Upper lobe of right lung (tissue), 1 donor: ENCODE results near the gene BPIFB1. TPM values are rescaled to one million over a fixed set of nuclear protein-coding genes. Genes with fewer than 3 reads are reported as not detected.

ENCODE experiments used
- ATAC-seq: fragments of 200-7000 bp; cut with Tn5 transposase; one replicate; pipeline ENCODE4 v1.9.1; 2020; ENCODE audit warnings: mild to moderate bottlenecking, moderate library complexity
- DNase-seq: peaks from one replicate; pipeline ENCODE4 v3.0.0-alpha.2; 2020
- H3K27ac ChIP-seq: fragments of 200-600 bp; one replicate; pipeline ENCODE4 v1.8.0; 2022
- H3K27me3 ChIP-seq: fragments of 200-600 bp; one replicate; pipeline ENCODE4 v1.8.0; 2022; ENCODE audit warnings: mild to moderate bottlenecking
- H3K36me3 ChIP-seq: fragments of 200-600 bp; one replicate; pipeline ENCODE4 v1.8.0; 2022
- H3K4me1 ChIP-seq: fragments of 200-600 bp; one replicate; pipeline ENCODE4 v1.8.0; 2022
- H3K4me3 ChIP-seq: fragments of 200-600 bp; one replicate; pipeline ENCODE4 v1.8.0; 2022; ENCODE audit warnings: mild to moderate bottlenecking
- H3K9me3 ChIP-seq: fragments of 200-600 bp; one replicate; pipeline ENCODE4 v1.8.0; 2022
- intact Hi-C: fragments of 100-400 bp; cut with DNase I; formaldehyde crosslinking; loops from one replicate; pipeline ENCODE4 v1.11.0; 2022
- long read RNA-seq: library from polyadenylated mRNA; unstranded; transcript quantifications from one replicate; pipeline ENCODE4 v2.0.0, GENCODE V29; 2021
- total RNA-seq: library from RNA; stranded (reverse); fragmentation: NEBNext Ultra II Directional; extraction: Animal tissue kit (Norgen Biotek cat#: 25700); gene quantifications from one replicate; pipeline ENCODE4 v1.2.1, GENCODE V29; 2021
- TF ChIP-seq, protein P1 (sequence below): fragments of 200-600 bp; IDR thresholded peaks from one replicate; pipeline ENCODE4 v1.8.0; 2022; ENCODE audit warnings: antibody characterized with exemption
- donor health status: DM: no; HTN: yes; CAD: no; lungs with severe emphysema.

BPIFB1 gene
- 0.67 TPM for total RNA-seq
- long read RNA-seq, partial matches to known transcripts: 0 of 1 reads
- long read RNA-seq, other reads (novel, unspliced or antisense): 0 of 1 reads

GRCh38 chr20:33282991-33283555 lies at the start of gene BPIFB1:
Gene BPIFB1, plus strand, starts transcription at chr20:33283214. Its CDS starts 2,860 bp downstream, at chr20:33286074.
- no peaks in the 10 kb centered on the region for H3K36me3 ChIP-seq
- intact Hi-C loops: no loop called here
- H3K27me3 ChIP-seq: no peaks in the 10 kb centered on the region
- H3K27ac ChIP-seq: no peak within 1 kb of the TSS
- TF ChIP-seq, protein P1, sequence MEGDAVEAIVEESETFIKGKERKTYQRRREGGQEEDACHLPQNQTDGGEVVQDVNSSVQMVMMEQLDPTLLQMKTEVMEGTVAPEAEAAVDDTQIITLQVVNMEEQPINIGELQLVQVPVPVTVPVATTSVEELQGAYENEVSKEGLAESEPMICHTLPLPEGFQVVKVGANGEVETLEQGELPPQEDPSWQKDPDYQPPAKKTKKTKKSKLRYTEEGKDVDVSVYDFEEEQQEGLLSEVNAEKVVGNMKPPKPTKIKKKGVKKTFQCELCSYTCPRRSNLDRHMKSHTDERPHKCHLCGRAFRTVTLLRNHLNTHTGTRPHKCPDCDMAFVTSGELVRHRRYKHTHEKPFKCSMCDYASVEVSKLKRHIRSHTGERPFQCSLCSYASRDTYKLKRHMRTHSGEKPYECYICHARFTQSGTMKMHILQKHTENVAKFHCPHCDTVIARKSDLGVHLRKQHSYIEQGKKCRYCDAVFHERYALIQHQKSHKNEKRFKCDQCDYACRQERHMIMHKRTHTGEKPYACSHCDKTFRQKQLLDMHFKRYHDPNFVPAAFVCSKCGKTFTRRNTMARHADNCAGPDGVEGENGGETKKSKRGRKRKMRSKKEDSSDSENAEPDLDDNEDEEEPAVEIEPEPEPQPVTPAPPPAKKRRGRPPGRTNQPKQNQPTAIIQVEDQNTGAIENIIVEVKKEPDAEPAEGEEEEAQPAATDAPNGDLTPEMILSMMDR: no peak
- DNase-seq (no peak), ATAC-seq (no peak)
- H3K4me3 ChIP-seq: no peak within 1 kb of the TSS
- no peaks in the 10 kb centered on the region for H3K4me1 ChIP-seq
- no peaks in the 10 kb centered on the region for H3K9me3 ChIP-seq

DNA sequence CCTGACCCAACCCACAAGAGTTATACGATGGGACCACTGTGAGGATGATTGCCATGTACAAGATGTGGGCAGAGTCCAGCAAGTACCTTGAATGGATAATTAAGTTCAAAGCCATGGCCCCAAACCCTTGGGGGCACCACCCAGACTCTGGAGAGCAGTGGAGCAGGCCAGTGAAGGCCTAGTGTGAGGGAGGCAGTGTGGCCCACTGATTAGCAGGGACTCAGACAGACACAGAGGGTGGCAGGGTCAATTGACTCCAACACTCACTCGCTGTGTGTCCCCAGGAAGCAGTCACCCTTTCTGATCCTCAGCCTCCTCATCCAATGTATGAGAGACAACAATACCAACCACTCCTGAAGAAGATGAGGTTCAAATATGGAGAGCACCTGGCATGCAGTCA lies 49.0 kb upstream of the BPIFB1 start:
- Histone ChIP-seq H3K4me3 (no peak overlapping the region), H3K36me3 (no peaks in the 10 kb centered on the region), H3K4me1 (no peaks in the 10 kb centered on the region), H3K27me3 (no peaks in the 10 kb centered on the region), H3K27ac (no peak overlapping the region), H3K9me3 (no peaks in the 10 kb centered on the region)
- ATAC-seq (no peak), DNase-seq (no peak)
- intact Hi-C loops: no loop called here
- TF ChIP-seq, protein P1: no peak

- Histone ChIP-seq H3K27ac (no peak within 1 kb of the TSS), H3K27me3 (no peaks in the 10 kb centered on the region), H3K4me1 (no peaks in the 10 kb centered on the region), H3K9me3 (no peaks in the 10 kb centered on the region), H3K4me3 (no peak within 1 kb of the TSS), H3K36me3 (no peaks in the 10 kb centered on the region)
- ATAC-seq (no peak), DNase-seq (no peak)
- intact Hi-C loops: no loop called here
- TF ChIP-seq, protein P1: no peak
Observed at GRCh38 chr20:33235696-33236095, 47.3 kb upstream of the BPIFB1 start, which contains the start of gene BPIFA1. Gene BPIFA1, plus strand, starts transcription at chr20:33235996. Its CDS starts 1,716 bp downstream, at chr20:33237712.

DNA sequence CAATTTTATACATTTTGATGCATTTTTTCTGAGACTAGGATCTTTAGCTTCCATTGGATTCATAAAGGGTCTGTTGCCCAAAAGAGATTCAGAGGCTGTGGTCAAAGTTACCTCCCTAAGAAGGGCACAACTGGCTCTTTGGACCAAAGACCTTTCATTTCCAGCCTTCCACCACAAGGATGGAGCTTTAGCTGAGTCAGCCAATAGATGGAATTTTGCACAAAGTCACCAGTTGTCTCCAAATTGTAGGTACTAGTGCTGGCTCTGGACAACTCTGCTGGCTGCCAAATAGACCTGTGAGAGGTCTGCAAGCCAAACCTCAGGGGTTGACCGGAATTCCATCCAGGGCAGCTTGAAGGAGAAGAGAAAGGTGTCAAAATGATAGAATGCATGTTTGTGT lies 46.7 kb upstream of the BPIFB1 start:
- H3K36me3 ChIP-seq: no peaks in the 10 kb centered on the region
- no peaks in the 10 kb centered on the region for H3K9me3 ChIP-seq
- H3K27ac ChIP-seq: no peak overlapping the region
- no peak for DNase-seq
- no peak for ATAC-seq
- H3K27me3 ChIP-seq: no peaks in the 10 kb centered on the region
- intact Hi-C loops: no loop called here
- H3K4me1 ChIP-seq: no peaks in the 10 kb centered on the region
- H3K4me3 ChIP-seq: no peak overlapping the region
- TF ChIP-seq, protein P1: no peak

DNA sequence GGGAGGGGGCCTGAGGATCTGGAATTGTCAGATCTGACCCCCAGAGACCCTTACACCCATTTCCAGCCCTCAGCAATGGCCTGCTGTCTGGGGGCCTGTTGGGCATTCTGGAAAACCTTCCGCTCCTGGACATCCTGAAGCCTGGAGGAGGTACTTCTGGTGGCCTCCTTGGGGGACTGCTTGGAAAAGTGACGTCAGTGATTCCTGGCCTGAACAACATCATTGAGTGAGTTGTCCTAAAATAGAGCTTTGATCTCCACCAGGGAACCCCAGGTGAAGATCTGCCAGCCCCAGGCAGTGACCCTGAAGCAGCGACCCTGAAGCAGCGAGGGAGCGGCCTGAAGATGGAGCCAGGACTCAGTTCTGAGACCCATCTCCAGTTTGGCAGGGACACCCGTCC lies 45.0 kb upstream of the BPIFB1 start:
- TF ChIP-seq, protein P1: no peak
- intact Hi-C loops: no loop called here
- DNase-seq: no peak
- H3K36me3 ChIP-seq: no peaks in the 10 kb centered on the region
- no peaks in the 10 kb centered on the region for H3K27me3 ChIP-seq
- H3K4me1 ChIP-seq: no peaks in the 10 kb centered on the region
- H3K9me3 ChIP-seq: no peaks in the 10 kb centered on the region
- H3K27ac ChIP-seq: no peak overlapping the region
- ATAC-seq: no peak
- H3K4me3 ChIP-seq: no peak overlapping the region

GRCh38 chr20:33239418-33239817 lies 43.6 kb upstream of the BPIFB1 start:
- Histone ChIP-seq H3K9me3 (no peaks in the 10 kb centered on the region), H3K27ac (no peak overlapping the region), H3K4me1 (no peaks in the 10 kb centered on the region), H3K27me3 (no peaks in the 10 kb centered on the region), H3K36me3 (no peaks in the 10 kb centered on the region), H3K4me3 (no peak overlapping the region)
- intact Hi-C loops: no loop called here
- no peak for ATAC-seq
- DNase-seq: no peak
- TF ChIP-seq, protein P1: no peak
